Muscle of leg (tissue), 11 donors: Measurements from ENCODE around the gene MLLT3. TPM values are rescaled to one million over a fixed set of nuclear protein-coding genes. Genes with fewer than 3 reads are reported as not detected.

Experiments used
- DNase-seq: peaks from one replicate; pipeline ENCODE4 v3.0.0; 2013
- H3K27ac ChIP-seq: one replicate; pipeline ENCODE4 v1.5.1; 2013; ENCODE audit warnings: mild to moderate bottlenecking, low read length, control low read depth
- H3K27me3 ChIP-seq: one replicate; pipeline ENCODE4 v1.6.1; 2013; ENCODE audit warnings: low read length; ENCODE audit not compliant: control insufficient read depth, insufficient read depth
- H3K36me3 ChIP-seq: one replicate; pipeline ENCODE4 v1.6.1; 2013; ENCODE audit warnings: low read length; ENCODE audit not compliant: control insufficient read depth, insufficient read depth
- H3K4me1 ChIP-seq: one replicate; pipeline ENCODE4 v1.6.1; 2013; ENCODE audit warnings: low read length; ENCODE audit not compliant: control insufficient read depth, insufficient read depth
- H3K4me3 ChIP-seq: one replicate; pipeline ENCODE4 v1.5.1; 2013; ENCODE audit warnings: low read length, control low read depth
- H3K9me3 ChIP-seq: replicated peaks from 2 replicates; pipeline ENCODE4 v1.6.1; 2013; ENCODE audit warnings: low read depth, low read length; ENCODE audit not compliant: control insufficient read depth
- WGBS: methylation state at CpG from one replicate; pipeline ENCODE4 v1.1.5; 2013; ENCODE audit warnings: missing lambda C conversion rate; ENCODE audit not compliant: insufficient coverage; 5-methylcytosine and 5-hydroxymethylcytosine counted together
- polyA plus RNA-seq, 8 donors: library from polyadenylated mRNA; unstranded; fragments of 120-200 nt; gene quantifications; one replicate each; pipeline versions ENCODE4 v1.2.1 to v1.2.3, GENCODE V29; 2013; ENCODE audit warnings: inconsistent platforms in 1 of 8, low replicate concordance in 1 of 8; ENCODE audit not compliant: insufficient read length in 8 of 8, insufficient read depth in 1 of 8
- total RNA-seq: library from RNA; stranded (reverse); fragments of 120-200 nt; gene quantifications from one replicate; pipeline ENCODE4 v1.2.4, GENCODE V29; 2013

The MLLT3 gene
- total and polyA plus RNA-seq, 9 donors: 61.9 to 101 (median 84.5) TPM

- no peak for DNase-seq
- Histone ChIP-seq H3K27ac (no peak overlapping the region), H3K27me3 (no peaks in the 10 kb centered on the region), H3K4me1 (no peaks in the 10 kb centered on the region), H3K9me3 (peaks cover 4% of the 10 kb centered on the region), H3K4me3 (no peak overlapping the region), H3K36me3 (no peaks in the 10 kb centered on the region)
- no CpG with 5 or more reads among the region's 3 CpGs for WGBS
Measured at GRCh38 chr9:20582150-20582549, 40.1 kb downstream of the MLLT3 start.

GRCh38 chr9:20580673-20581072 is 41.6 kb downstream of the MLLT3 start:
- WGBS: no CpG with 5 or more reads among the region's 2 CpGs

DNA sequence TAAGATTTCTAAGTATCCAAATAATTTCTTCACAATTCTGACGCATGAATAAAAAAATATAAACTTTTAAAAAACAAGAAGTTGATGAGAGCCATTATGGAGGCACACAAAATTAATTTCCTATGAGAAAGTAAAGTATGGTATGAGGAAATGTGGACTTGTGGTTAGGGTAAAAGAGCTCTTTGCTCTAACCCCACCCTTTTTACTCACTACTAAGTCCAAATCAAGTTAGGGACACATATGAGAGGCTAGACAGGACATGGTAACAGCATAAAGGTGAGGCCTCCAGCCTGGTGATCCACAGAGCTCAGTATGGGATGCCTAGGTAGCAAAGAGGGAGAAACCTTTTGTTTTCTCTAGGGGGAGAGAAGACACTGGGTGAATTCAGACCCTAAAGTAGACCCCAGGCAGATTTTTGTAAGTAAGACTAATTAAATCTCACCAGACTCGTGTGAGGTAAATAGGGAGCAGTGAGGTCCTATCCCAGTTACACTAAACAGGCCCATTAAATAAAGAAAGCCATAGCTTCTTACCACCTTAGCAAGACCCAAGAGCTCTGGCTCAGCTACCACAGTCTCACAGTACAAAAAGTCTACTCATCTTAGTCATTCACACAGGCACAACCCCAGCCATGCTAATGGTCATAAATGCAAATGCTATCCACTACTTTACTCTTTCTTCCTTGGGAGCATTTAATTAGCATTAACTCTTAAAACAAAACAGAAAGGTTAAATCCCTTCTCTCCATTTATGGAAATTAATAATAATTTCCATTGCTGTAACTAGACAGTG is 42.6 kb downstream of the MLLT3 start:
- Histone ChIP-seq H3K36me3 (no peaks in the 10 kb centered on the region), H3K9me3 (no peaks in the 10 kb centered on the region), H3K27ac (no peak overlapping the region), H3K27me3 (no peaks in the 10 kb centered on the region), H3K4me1 (no peaks in the 10 kb centered on the region), H3K4me3 (no peak overlapping the region)
- DNase-seq: no peak
- no CpG with 5 or more reads among the region's 2 CpGs for WGBS

More at GRCh38 chr9:20580673-20581072, 41.6 kb downstream of the MLLT3 start:
- Histone ChIP-seq H3K4me3 (no peak overlapping the region), H3K36me3 (no peaks in the 10 kb centered on the region), H3K27me3 (no peaks in the 10 kb centered on the region), H3K9me3 (no peaks in the 10 kb centered on the region), H3K4me1 (no peaks in the 10 kb centered on the region), H3K27ac (no peak overlapping the region)
- DNase-seq: no peak

DNA sequence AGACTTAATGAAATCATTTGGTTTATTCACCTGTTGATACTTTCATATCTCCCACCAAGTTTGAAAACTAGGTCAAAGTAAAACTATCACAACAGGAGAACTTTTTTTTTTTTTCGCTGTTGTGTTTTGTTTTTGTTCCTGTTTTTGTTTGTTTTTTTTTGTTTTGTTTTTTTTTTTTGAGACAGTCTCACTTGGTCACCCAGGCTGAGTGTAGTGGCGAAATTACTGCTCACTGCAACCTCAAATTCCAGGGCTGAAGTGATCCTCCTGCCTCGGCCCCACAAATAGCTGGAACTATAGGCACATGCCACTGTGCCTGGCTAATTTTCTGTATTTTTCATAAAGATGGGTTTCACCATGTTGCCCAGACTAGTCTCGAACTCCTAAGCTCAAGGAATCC is 49.3 kb downstream of the MLLT3 start:
- Histone ChIP-seq H3K9me3 (no peaks in the 10 kb centered on the region), H3K27me3 (no peaks in the 10 kb centered on the region), H3K36me3 (no peaks in the 10 kb centered on the region), H3K4me1 (no peaks in the 10 kb centered on the region), H3K4me3 (no peak overlapping the region), H3K27ac (no peak overlapping the region)
- no peak for DNase-seq
- no CpG with 5 or more reads among the region's 4 CpGs for WGBS

DNA sequence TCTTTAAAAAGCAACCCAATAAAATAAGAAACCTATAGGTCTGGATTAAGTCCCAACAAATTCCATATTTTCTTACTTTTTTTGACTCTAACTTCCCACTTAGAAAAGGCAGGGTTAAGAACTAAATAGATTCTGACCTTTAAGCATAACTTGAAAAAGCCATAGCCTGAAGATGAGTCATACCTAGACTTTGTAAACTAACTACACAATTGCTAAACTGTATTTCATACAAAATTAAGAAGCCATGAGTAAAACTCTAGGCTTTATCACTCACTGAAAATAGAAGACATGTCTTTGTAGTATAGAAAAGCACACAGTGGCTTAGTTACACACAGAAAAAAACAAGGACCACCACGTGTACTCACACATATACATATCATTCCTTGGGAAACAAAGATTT is 51.5 kb downstream of the MLLT3 start:
- no peaks in the 10 kb centered on the region for H3K36me3 ChIP-seq
- H3K27ac ChIP-seq: no peak overlapping the region
- no peaks in the 10 kb centered on the region for H3K27me3 ChIP-seq
- H3K9me3 ChIP-seq: no peaks in the 10 kb centered on the region
- DNase-seq: no peak
- H3K4me1 ChIP-seq: no peaks in the 10 kb centered on the region
- no CpG with 5 or more reads among the region's 1 CpG for WGBS
- no peak overlapping the region for H3K4me3 ChIP-seq

DNA sequence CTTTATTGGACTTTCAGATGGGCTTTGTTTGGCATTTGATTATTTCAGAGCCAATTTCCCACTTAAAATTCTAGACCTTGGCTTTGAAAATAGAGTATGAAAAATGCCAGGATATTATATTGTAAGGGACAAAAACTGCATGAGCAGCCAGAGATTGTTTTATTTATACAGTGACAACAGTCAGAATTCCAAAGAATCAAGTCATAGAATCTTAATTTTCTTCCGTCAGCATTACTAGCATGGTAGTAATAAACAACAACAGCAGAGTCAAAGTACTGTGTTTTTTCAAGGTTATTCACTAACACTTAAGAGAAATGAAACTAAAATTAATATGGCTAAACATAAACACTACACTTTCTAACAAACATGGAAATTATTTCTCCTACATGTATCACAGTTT is 52.2 kb downstream of the MLLT3 start:
- H3K36me3 ChIP-seq: no peaks in the 10 kb centered on the region
- DNase-seq: no peak
- WGBS: no CpG with 5 or more reads among the region's 1 CpG
- no peak overlapping the region for H3K27ac ChIP-seq
- no peaks in the 10 kb centered on the region for H3K27me3 ChIP-seq
- no peak overlapping the region for H3K4me3 ChIP-seq
- H3K4me1 ChIP-seq: no peaks in the 10 kb centered on the region
- H3K9me3 ChIP-seq: no peaks in the 10 kb centered on the region

DNA sequence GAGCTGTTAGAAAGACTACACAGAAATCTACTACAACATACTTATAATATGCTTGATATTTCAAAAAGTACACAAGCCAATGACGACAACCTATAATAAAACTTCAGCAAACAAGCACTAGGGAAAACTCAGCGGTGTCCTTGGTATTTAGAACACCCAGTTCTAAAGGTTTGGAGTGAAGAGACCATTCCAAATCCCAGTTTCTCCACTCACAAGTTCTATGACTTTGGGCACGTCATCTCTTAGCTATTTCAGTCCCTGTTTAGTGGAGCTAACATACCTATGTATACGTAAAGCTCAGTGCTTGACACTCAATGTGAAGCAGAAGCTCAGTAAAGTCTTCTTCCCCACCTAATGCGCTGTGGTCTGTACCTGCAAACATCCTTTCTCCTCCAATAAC is 52.8 kb downstream of the MLLT3 start:
- Histone ChIP-seq H3K27me3 (no peaks in the 10 kb centered on the region), H3K27ac (no peak overlapping the region), H3K36me3 (no peaks in the 10 kb centered on the region), H3K9me3 (no peaks in the 10 kb centered on the region), H3K4me1 (no peaks in the 10 kb centered on the region), H3K4me3 (no peak overlapping the region)
- 77% methylated on average over 4 of the region's 5 CpGs for WGBS
- no peak for DNase-seq

GRCh38 chr9:20568400-20568799 is 53.9 kb downstream of the MLLT3 start:
- no peaks in the 10 kb centered on the region for H3K27me3 ChIP-seq
- peak; percentile 63 for DNase-seq
- H3K4me1 ChIP-seq: no peaks in the 10 kb centered on the region
- H3K36me3 ChIP-seq: no peaks in the 10 kb centered on the region
- H3K9me3 ChIP-seq: no peaks in the 10 kb centered on the region
- H3K4me3 ChIP-seq: no peak overlapping the region
- no peak overlapping the region for H3K27ac ChIP-seq

- H3K27me3 ChIP-seq: no peaks in the 10 kb centered on the region
- H3K9me3 ChIP-seq: no peaks in the 10 kb centered on the region
- no peak overlapping the region for H3K4me3 ChIP-seq
- 93% methylated on average over 4 of the region's 4 CpGs for WGBS
- DNase-seq: no peak
- H3K36me3 ChIP-seq: no peaks in the 10 kb centered on the region
- no peaks in the 10 kb centered on the region for H3K4me1 ChIP-seq
- no peak overlapping the region for H3K27ac ChIP-seq
Measured at GRCh38 chr9:20566401-20566800, 55.9 kb downstream of the MLLT3 start.

DNA sequence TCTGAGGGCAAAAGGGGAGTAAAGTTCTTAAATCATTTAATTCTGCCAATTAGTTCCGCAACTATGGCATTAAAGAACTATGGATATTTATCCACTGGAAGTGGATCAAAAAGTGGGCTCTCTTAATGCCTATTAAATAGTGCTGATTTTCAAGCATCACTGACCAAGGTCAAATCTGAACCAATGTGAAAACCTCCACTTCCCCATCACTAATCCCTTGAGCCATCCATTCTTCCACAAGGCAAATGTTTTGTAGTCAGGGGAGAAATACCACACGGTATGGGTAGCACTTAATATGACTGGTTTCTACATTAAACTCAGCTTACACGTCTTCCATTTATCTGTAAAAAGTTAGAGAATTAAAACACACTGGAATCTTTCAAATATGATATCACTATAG is 57.6 kb downstream of the MLLT3 start:
- no peak for DNase-seq
- no peaks in the 10 kb centered on the region for H3K27me3 ChIP-seq

GRCh38 chr9:20563917-20564316 is 58.4 kb downstream of the MLLT3 start:
- H3K36me3 ChIP-seq: no peaks in the 10 kb centered on the region
- no peaks in the 10 kb centered on the region for H3K9me3 ChIP-seq
- no peak for DNase-seq
- no peak overlapping the region for H3K4me3 ChIP-seq
- WGBS: no CpG with 5 or more reads among the region's 1 CpG
- no peaks in the 10 kb centered on the region for H3K27me3 ChIP-seq
- H3K4me1 ChIP-seq: peaks cover under 1% of the 10 kb centered on the region
- H3K27ac ChIP-seq: no peak overlapping the region

More for the DNA sequence above, 57.6 kb downstream of the MLLT3 start:
- WGBS: no CpG with 5 or more reads among the region's 3 CpGs
- Histone ChIP-seq H3K4me3 (no peak overlapping the region), H3K27ac (no peak overlapping the region), H3K36me3 (no peaks in the 10 kb centered on the region), H3K9me3 (no peaks in the 10 kb centered on the region), H3K4me1 (no peaks in the 10 kb centered on the region)
